Activated CD4-positive, alpha-beta T cell treated with anti-CD3 and anti-CD28 coated beads for 36 hours (primary cell): ENCODE measurements around the gene MYBPH. TPM values are rescaled to one million over a fixed set of nuclear protein-coding genes. Genes with fewer than 3 reads are reported as not detected.

Experiments used
- ATAC-seq: fragments of 200-7000 bp; cut with Tn5 transposase; one replicate; pipeline ENCODE4 v1.10.0; 2021; ENCODE audit warnings: mild to moderate bottlenecking, moderate library complexity
- CTCF ChIA-PET: fragments of 350-600 bp; sonication (Branson Sonifier 250); formaldehyde crosslinking; loops from one replicate; lab custom pipeline; 2021; ENCODE audit warnings: antibody characterized with exemption; lab: Charles Lee
- POLR2A ChIA-PET: fragments of 350-600 bp; sonication (Branson Sonifier 250); formaldehyde crosslinking; loops from one replicate; lab custom pipeline; 2021; ENCODE audit warnings: antibody characterized with exemption, inconsistent platforms; lab: Charles Lee
- DNase-seq: peaks from one replicate; pipeline ENCODE4 v3.0.0-alpha.2; 2020
- H3K27ac Mint-ChIP-seq: one replicate; pipeline ENCODE4 v1.8.0; 2021; ENCODE audit warnings: mixed read lengths
- H3K27me3 Mint-ChIP-seq: one replicate; pipeline ENCODE4 v1.8.0; 2021; ENCODE audit warnings: mixed read lengths
- H3K36me3 Mint-ChIP-seq: one replicate; pipeline ENCODE4 v1.8.0; 2021; ENCODE audit warnings: low read depth, mixed read lengths
- H3K4me1 Mint-ChIP-seq: one replicate; pipeline ENCODE4 v1.8.0; 2021; ENCODE audit warnings: mixed read lengths
- H3K4me3 Mint-ChIP-seq: one replicate; pipeline ENCODE4 v1.8.0; 2021; ENCODE audit warnings: mild to moderate bottlenecking, moderate library complexity, mixed read lengths
- H3K9me3 Mint-ChIP-seq: one replicate; pipeline ENCODE4 v1.8.0; 2021; ENCODE audit warnings: low read depth, mixed read lengths
- intact Hi-C, 2 experiments: fragments of 100-400 bp; cut with DNase I in 1 of 2; cut with micrococcal nuclease in 1 of 2; formaldehyde crosslinking; loops; one replicate each; pipeline versions ENCODE4 v1.14.2 to v1.15.1; 2022 to 2024; cut with DNase I, micrococcal nuclease
- total RNA-seq, 2 experiments: library from RNA; stranded (reverse); gene quantifications; one replicate each; pipeline ENCODE4 v1.2.3, GENCODE V29; 2021

Gene MYBPH
- total RNA-seq, 2 experiments from 2014 or later = not detected

DNA sequence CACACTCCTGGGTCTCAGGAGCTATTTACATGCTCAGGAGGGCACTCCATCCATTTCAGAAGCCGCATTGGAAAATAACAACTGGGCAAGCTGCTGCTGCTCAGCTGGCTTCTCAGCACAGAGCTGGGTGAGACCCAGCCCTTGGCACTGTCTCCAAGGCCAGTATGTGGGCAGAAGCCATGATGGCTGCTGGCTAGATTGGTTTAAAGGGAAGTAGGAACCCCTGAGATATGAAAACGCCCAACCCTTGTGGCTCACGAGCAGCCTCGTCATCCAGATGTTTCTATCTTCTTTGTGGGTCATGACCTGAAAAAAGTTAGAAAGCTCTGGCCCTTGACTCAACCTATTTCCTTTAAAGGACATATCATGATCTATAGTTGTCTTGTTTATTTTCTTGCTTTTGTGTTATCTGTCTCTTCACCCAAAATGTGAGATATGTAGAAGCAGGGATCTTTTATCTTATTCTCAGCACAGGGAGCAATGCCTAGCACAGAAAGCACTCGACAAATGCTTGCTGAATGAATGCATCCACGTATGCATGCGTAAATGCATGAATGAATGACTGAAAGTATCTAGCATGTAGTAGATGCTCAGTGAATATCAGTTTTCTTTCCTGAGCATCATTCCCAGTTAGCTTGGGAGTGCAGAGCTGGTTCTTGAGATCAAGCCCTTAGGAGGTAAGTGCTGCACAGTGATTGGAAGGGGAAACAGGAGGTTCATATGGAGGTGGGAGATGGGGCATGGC is 11.6 kb downstream of the MYBPH start:
- no peak overlapping the region for H3K4me3 Mint-ChIP-seq
- POLR2A ChIA-PET = no interaction called here
- DNase-seq = no peak
- H3K27ac Mint-ChIP-seq = no peak overlapping the region
- intact Hi-C loops = no loop called here
- no peak for ATAC-seq
- no peaks in the 10 kb centered on the region for H3K4me1 Mint-ChIP-seq
- CTCF ChIA-PET = no interaction called here
- H3K27me3 Mint-ChIP-seq = peaks cover 3% of the 10 kb centered on the region
- no peaks in the 10 kb centered on the region for H3K36me3 Mint-ChIP-seq
- H3K9me3 Mint-ChIP-seq = peaks cover under 1% of the 10 kb centered on the region

DNA sequence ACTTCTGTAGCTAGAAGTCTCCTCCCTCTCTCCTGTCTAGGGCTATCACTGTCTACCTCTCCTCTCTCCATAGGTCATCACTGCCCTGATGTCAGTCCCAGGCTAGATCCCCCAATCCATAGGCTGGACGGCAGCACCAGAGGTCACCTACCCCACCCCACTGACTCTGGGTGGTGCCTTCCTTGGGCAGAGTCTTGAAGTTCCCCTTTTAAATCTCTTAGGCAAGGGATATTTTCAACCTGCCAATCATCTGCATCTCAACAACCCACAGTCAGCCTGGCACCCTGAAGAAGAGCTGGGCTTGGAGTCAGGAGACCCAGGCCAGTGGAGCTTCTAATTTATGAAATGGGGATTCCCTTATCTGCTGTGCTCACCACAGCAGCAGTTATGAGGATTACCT is 13.2 kb downstream of the MYBPH start:
- peaks cover 3% of the 10 kb centered on the region for H3K27me3 Mint-ChIP-seq
- ChIA-PET POLR2A (no interaction called here), CTCF (interaction anchor here (1.1 to 1.2 kb wide), 2 partner anchors 10 to 54 kb away, joined by 4 to 6 read pairs; no protein-coding TSS in a partner anchor)

DNA sequence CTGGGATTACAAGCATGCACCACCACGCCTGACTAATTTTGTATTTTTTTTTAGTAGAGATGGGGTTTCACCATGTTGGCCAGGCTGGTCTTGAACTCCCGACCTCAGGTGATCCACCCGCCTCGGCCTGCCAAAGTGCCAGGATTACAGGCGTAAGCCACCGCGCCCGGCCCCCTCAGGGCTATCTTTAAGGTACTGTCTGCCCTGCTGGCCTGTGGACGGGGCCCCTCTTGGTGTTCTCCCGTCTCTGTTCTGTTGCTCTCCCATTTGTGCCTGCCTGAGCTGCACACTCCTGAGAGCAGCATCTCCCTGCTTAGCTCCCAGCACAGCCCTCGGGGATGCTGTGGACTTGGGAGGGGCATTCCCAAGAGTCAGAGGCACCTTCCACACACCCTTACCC is 13.9 kb downstream of the MYBPH start:
- Mint-ChIP-seq H3K4me3 (no peak overlapping the region), H3K4me1 (no peaks in the 10 kb centered on the region), H3K27ac (no peak overlapping the region), H3K27me3 (peaks cover 3% of the 10 kb centered on the region), H3K9me3 (peaks cover 2% of the 10 kb centered on the region), H3K36me3 (no peaks in the 10 kb centered on the region)
- ChIA-PET POLR2A (no interaction called here), CTCF (interaction anchor here (1.1 to 1.2 kb wide), 2 partner anchors 11 to 55 kb away, joined by 4 to 6 read pairs; no protein-coding TSS in a partner anchor)
- no peak for ATAC-seq
- intact Hi-C loops = no loop called here
- DNase-seq = no peak

More for the DNA sequence above, 13.2 kb downstream of the MYBPH start:
- no peak overlapping the region for H3K4me3 Mint-ChIP-seq
- ATAC-seq = no peak
- H3K4me1 Mint-ChIP-seq = no peaks in the 10 kb centered on the region
- H3K36me3 Mint-ChIP-seq = no peaks in the 10 kb centered on the region
- H3K27ac Mint-ChIP-seq = no peak overlapping the region
- DNase-seq = no peak
- peaks cover 2% of the 10 kb centered on the region for H3K9me3 Mint-ChIP-seq
- intact Hi-C loops = no loop called here

DNA sequence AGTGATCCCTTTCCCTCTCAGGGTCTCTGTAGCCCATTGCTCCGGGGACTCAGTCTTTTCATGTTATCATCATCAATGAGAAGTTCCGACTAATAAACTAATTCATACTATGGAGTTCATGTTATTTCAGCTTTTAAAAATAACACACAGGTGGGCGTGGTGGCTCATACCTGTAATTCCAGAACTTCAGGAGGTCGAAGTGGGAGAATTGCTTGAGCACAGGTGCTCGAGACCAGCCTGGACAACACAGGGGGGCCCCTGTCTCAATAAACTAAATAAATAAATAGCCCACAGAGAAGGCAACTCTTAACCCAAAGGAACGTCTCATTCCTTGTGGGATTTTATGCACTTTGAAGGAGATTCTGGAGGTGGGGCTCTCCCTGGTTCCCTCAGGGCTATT is 14.5 kb downstream of the MYBPH start:
- no peaks in the 10 kb centered on the region for H3K36me3 Mint-ChIP-seq
- POLR2A ChIA-PET = no interaction called here
- H3K4me1 Mint-ChIP-seq = no peaks in the 10 kb centered on the region
- CTCF ChIA-PET = no interaction called here
- H3K27me3 Mint-ChIP-seq = peaks cover 3% of the 10 kb centered on the region
- peaks cover 2% of the 10 kb centered on the region for H3K9me3 Mint-ChIP-seq
- no peak overlapping the region for H3K27ac Mint-ChIP-seq
- no peak for DNase-seq
- no peak overlapping the region for H3K4me3 Mint-ChIP-seq
- intact Hi-C loops = no loop called here
- ATAC-seq = no peak

DNA sequence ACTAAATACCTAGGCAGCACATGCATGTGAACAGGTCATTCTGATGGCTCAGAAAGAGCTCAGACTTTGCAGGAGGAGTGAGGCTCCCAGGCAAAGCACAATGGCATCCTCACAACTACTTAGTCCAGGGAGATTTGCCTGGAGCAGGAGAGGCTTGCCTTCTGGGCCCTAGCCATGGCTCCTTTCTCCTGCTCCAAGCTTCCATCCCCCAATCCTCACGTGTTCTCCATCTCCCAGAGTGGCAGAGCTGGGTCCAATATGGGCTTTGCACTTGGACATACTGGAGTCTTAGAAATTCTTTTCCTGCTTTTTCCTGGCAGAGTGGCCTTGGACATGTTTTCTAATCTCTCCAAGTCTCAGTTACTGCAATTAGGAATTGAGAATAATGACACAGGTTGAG is 15.8 kb downstream of the MYBPH start:
- intact Hi-C loops = no loop called here
- Mint-ChIP-seq H3K4me1 (no peaks in the 10 kb centered on the region), H3K9me3 (peaks cover 2% of the 10 kb centered on the region), H3K27me3 (peaks cover 3% of the 10 kb centered on the region), H3K36me3 (no peaks in the 10 kb centered on the region), H3K4me3 (no peak overlapping the region), H3K27ac (no peak overlapping the region)
- CTCF ChIA-PET = interaction anchor here (1.2 kb wide), 1 partner anchor 12 kb away, joined by 5 read pairs; no protein-coding TSS in a partner anchor
- ATAC-seq (no peak), DNase-seq (no peak)
- POLR2A ChIA-PET = no interaction called here

GRCh38 chr1:203158960-203159665 is 16.5 kb downstream of the MYBPH start:
- no peaks in the 10 kb centered on the region for H3K36me3 Mint-ChIP-seq
- H3K4me3 Mint-ChIP-seq = no peak overlapping the region
- no peak for DNase-seq
- no peaks in the 10 kb centered on the region for H3K27me3 Mint-ChIP-seq
- ChIA-PET CTCF (interaction anchor here (0.5 to 1.2 kb wide), 4 partner anchors 13 to 559 kb away, joined by 3 to 5 read pairs (median 4); no protein-coding TSS in a partner anchor), POLR2A (no interaction called here)
- H3K9me3 Mint-ChIP-seq = peaks cover 2% of the 10 kb centered on the region
- ATAC-seq = no peak
- intact Hi-C loops = no loop called here
- H3K27ac Mint-ChIP-seq = no peak overlapping the region
- no peaks in the 10 kb centered on the region for H3K4me1 Mint-ChIP-seq

GRCh38 chr1:203158423-203158822 is 17.2 kb downstream of the MYBPH start:
- no peak for ATAC-seq
- no peak overlapping the region for H3K27ac Mint-ChIP-seq
- H3K27me3 Mint-ChIP-seq = no peaks in the 10 kb centered on the region
- intact Hi-C loops = no loop called here
- H3K36me3 Mint-ChIP-seq = no peaks in the 10 kb centered on the region
- no peaks in the 10 kb centered on the region for H3K4me1 Mint-ChIP-seq
- ChIA-PET CTCF (interaction anchor here (0.5 to 1.2 kb wide), 4 partner anchors 13 to 559 kb away, joined by 3 to 5 read pairs (median 4); no protein-coding TSS in a partner anchor), POLR2A (no interaction called here)
- H3K9me3 Mint-ChIP-seq = peaks cover 2% of the 10 kb centered on the region
- DNase-seq = no peak
- H3K4me3 Mint-ChIP-seq = no peak overlapping the region

GRCh38 chr1:203156280-203156679 is 19.3 kb downstream of the MYBPH start:
- Mint-ChIP-seq H3K27me3 (no peaks in the 10 kb centered on the region), H3K9me3 (peaks cover 2% of the 10 kb centered on the region), H3K27ac (no peak overlapping the region), H3K4me3 (no peak overlapping the region), H3K4me1 (no peaks in the 10 kb centered on the region), H3K36me3 (no peaks in the 10 kb centered on the region)
- ATAC-seq = no peak
- CTCF ChIA-PET = no interaction called here
- intact Hi-C loops = no loop called here
- DNase-seq = no peak
- POLR2A ChIA-PET = no interaction called here

GRCh38 chr1:203153989-203154821 is 21.4 kb downstream of the MYBPH start:
- DNase-seq = no peak
- POLR2A ChIA-PET = no interaction called here
- CTCF ChIA-PET = interaction anchor here (0.7 kb wide), 1 partner anchor 13 kb away, joined by 3 read pairs; no protein-coding TSS in a partner anchor
- intact Hi-C loops = no loop called here
- H3K4me3 Mint-ChIP-seq = no peak overlapping the region
- H3K27ac Mint-ChIP-seq = no peak overlapping the region
- ATAC-seq = no peak
- peaks cover 2% of the 10 kb centered on the region for H3K9me3 Mint-ChIP-seq
- no peaks in the 10 kb centered on the region for H3K27me3 Mint-ChIP-seq
- no peaks in the 10 kb centered on the region for H3K36me3 Mint-ChIP-seq
- H3K4me1 Mint-ChIP-seq = no peaks in the 10 kb centered on the region

DNA sequence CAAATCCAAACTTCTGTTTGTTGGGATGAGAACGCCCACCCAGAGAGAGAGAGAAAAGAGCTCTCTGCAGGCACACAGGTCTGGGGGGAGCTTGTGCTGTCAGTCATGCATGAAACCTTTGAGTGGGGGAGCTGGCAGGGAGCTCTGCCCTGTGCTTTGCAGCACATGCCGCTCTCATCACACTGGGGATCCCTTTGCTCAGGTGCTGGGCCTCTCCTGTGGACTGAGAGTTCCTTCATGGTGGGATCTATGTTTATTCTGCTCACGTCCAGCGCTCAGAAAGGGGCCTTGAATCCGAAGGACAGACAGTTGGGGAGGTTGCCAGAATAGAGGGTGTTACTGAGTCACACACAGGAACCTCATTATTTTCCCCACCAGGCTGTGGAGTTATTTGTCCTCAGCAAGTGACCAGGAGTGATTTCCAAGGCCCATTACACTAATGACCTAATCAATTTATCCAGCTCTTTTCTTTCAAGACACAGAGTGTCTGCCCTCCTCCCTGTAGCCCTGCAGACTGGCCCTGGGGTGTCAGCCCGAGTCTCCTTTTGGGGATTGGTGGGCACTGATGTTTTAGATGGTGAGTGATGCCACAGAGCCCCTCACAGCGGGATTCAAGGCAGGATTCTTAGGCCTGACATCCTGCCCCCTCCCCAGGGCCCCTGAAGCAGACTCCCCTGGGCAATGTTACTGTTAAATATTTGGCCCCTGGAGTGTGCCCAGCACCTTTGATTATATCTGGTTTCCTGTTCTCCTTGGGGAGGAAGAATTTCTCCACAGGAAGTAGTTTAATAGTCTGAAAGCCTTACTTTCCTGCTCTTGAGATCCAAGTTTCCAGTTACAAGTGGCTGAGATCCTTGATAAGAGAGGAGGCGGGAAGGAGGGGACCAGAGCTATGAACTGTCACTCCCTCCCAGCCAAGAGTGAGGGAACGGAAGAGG is 22.3 kb downstream of the MYBPH start:
- DNase-seq (no peak), ATAC-seq (no peak)
- Mint-ChIP-seq H3K4me1 (no peaks in the 10 kb centered on the region), H3K9me3 (no peaks in the 10 kb centered on the region), H3K36me3 (no peaks in the 10 kb centered on the region), H3K4me3 (no peak overlapping the region), H3K27me3 (no peaks in the 10 kb centered on the region), H3K27ac (no peak overlapping the region)
- intact Hi-C loops = no loop called here
- ChIA-PET CTCF (interaction anchor here (0.7 kb wide), 1 partner anchor 12 kb away, joined by 3 read pairs; no protein-coding TSS in a partner anchor), POLR2A (no interaction called here)
